A549 (cell line): Measurements from ENCODE around the gene PHC2. TPM values are rescaled to one million over a fixed set of nuclear protein-coding genes. Genes with fewer than 3 reads are reported as not detected.

Experiments used
- ATAC-seq, 2 experiments: fragments of 200-7000 bp in 1 of 2; fragments of >200 bp in 1 of 2; cut with Nextera tagmentation in 1 of 2; cut with Tn5 transposase in 1 of 2; 3 replicates each; pipeline versions ENCODE4 v1.8.0 to v1.9.1; 2018 to 2020; ENCODE audit warnings: mild to moderate bottlenecking in 1 of 2, moderate library complexity in 1 of 2
- CTCF ChIA-PET: fragments of 300-600 bp; sonication (Branson Sonifier 250); formaldehyde crosslinking; extraction: SDS; loops from one replicate; lab custom pipeline; 2021; ENCODE audit warnings: antibody characterized with exemption, inconsistent platforms; lab: Yijun Ruan, JAX
- POLR2A ChIA-PET: fragments of 350-600 bp; formaldehyde crosslinking; extraction: SDS; loops from one replicate; lab custom pipeline; 2021; ENCODE audit warnings: antibody characterized with exemption, inconsistent platforms; lab: Yijun Ruan, JAX
- DNase-seq, 2 experiments: peaks; one replicate each; pipeline versions ENCODE4 v3.0.0 to v3.0.0-alpha.2; 2011 to 2016; ENCODE audit warnings: low read depth in 1 of 2, low spot score in 1 of 2
- FAIRE-seq: peaks from 2 replicates; lab custom pipeline; 2011; peaks lifted over from hg19 to GRCh38; lab: Jason Lieb, UNC
- H3K27ac ChIP-seq, 2 experiments: fragments of >200 bp; sonication (Bioruptor Twin); formaldehyde crosslinking; 3 replicates each; pipeline ENCODE4 v1.5.1; 2016 to 2017
- H3K4me1 ChIP-seq: fragments of >200 bp; sonication (Bioruptor Twin); formaldehyde crosslinking; 3 replicates; pipeline ENCODE4 v1.6.1; 2016
- H3K4me2 ChIP-seq: fragments of >200 bp; sonication (Bioruptor Twin); formaldehyde crosslinking; 3 replicates; pipeline ENCODE4 v1.6.1; 2016
- H3K4me3 ChIP-seq: fragments of >200 bp; sonication (Bioruptor Twin); formaldehyde crosslinking; 3 replicates; pipeline ENCODE4 v1.5.1; 2016
- H3K9me3 ChIP-seq: fragments of >200 bp; sonication (Bioruptor Twin); formaldehyde crosslinking; 3 replicates; pipeline ENCODE4 v1.6.1; 2016
- CBX2 ChIP-seq: fragments of 200-600 bp; sonication (generic); IDR thresholded peaks from 2 replicates; pipeline ENCODE4 v1.6.1; 2016; ENCODE audit warnings: low read depth, mild to moderate bottlenecking, borderline replicate concordance
- EHF ChIP-seq: fragments of 250-450 bp; sonication (Bioruptor Pico); IDR thresholded peaks from 2 replicates; pipeline ENCODE4 v1.5.0; 2020; ENCODE audit warnings: mild to moderate bottlenecking
- EP300 ChIP-seq, 2 experiments: fragments of >200 bp; sonication (Bioruptor Twin); formaldehyde crosslinking; IDR thresholded peaks; 2 replicates in 1 of 2; 3 replicates in 1 of 2; pipeline ENCODE4 v1.6.1; 2016 to 2017
- FOSL2 ChIP-seq, 2 experiments: fragments of 450-650 bp in 1 of 2; fragments of >200 bp in 1 of 2; sonication (Bioruptor Twin) in 1 of 2; formaldehyde crosslinking; IDR thresholded peaks; 2 replicates each; pipeline versions ENCODE4 v1.5.0 to v1.6.1; 2016 to 2020; ENCODE audit warnings: mild to moderate bottlenecking in 1 of 2, moderate library complexity in 1 of 2
- FOXS1 ChIP-seq: fragments of 250-450 bp; sonication (Bioruptor Pico); IDR thresholded peaks from 2 replicates; pipeline ENCODE4 v1.5.0; 2020; ENCODE audit warnings: mild to moderate bottlenecking, moderate library complexity
- GATA3 ChIP-seq: IDR thresholded peaks from 2 replicates; pipeline ENCODE4 v1.6.1; 2012; ENCODE audit warnings: borderline replicate concordance
- JUNB ChIP-seq: fragments of >200 bp; sonication (Bioruptor Twin); formaldehyde crosslinking; IDR thresholded peaks from 2 replicates; pipeline ENCODE4 v1.6.1; 2016
- KDM5A ChIP-seq: fragments of 200-600 bp; sonication (generic); IDR thresholded peaks from 2 replicates; pipeline ENCODE4 v1.6.1; 2016; ENCODE audit warnings: antibody characterized with exemption, mild to moderate bottlenecking
- MAFK ChIP-seq: fragments of 450-650 bp; IDR thresholded peaks from 2 replicates; pipeline ENCODE4 v1.6.1; 2014; ENCODE audit not compliant: partially characterized antibody
- MYC ChIP-seq: IDR thresholded peaks from 2 replicates; pipeline ENCODE4 v1.6.1; 2012; ENCODE audit warnings: mild to moderate bottlenecking, inconsistent platforms, low read length, improper control_type of control experiment, borderline replicate concordance
- NPAS2 ChIP-seq: fragments of 250-450 bp; sonication (Bioruptor Pico); IDR thresholded peaks from 2 replicates; pipeline ENCODE4 v1.8.0; 2022; ENCODE audit warnings: mild to moderate bottlenecking, moderate library complexity, borderline replicate concordance
- PHF8 ChIP-seq: fragments of 200-600 bp; sonication (generic); IDR thresholded peaks from 2 replicates; pipeline ENCODE4 v1.6.1; 2016; ENCODE audit warnings: low read depth, mild to moderate bottlenecking, antibody characterized with exemption, moderate library complexity, borderline replicate concordance
- POLR2A ChIP-seq: IDR thresholded peaks from 2 replicates; pipeline ENCODE4 v1.6.1; 2012; ENCODE audit warnings: mild to moderate bottlenecking, low read length
- RARB ChIP-seq: fragments of 250-450 bp; sonication (Bioruptor Pico); IDR thresholded peaks from 2 replicates; pipeline ENCODE4 v1.8.0; 2021; ENCODE audit warnings: mild to moderate bottlenecking, moderate library complexity
- RCOR1 ChIP-seq: fragments of 150-350 bp; IDR thresholded peaks from 2 replicates; pipeline ENCODE4 v1.6.1; 2014; ENCODE audit warnings: antibody characterized with exemption, low read length, low read depth
- SMC3 ChIP-seq: fragments of >200 bp; sonication (Bioruptor Twin); formaldehyde crosslinking; IDR thresholded peaks from 3 replicates; pipeline ENCODE4 v1.6.1; 2018; ENCODE audit warnings: inconsistent platforms
- ZSCAN20 ChIP-seq: fragments of 250-450 bp; sonication (Bioruptor Pico); IDR thresholded peaks from 2 replicates; pipeline ENCODE4 v1.8.0; 2022; ENCODE audit warnings: mild to moderate bottlenecking, moderate library complexity
- WGBS: methylation state at CpG from one replicate; pipeline ENCODE4 v1.1.6; 2017; ENCODE audit errors: missing lambda C conversion rate; 5-methylcytosine and 5-hydroxymethylcytosine counted together
- polyA plus RNA-seq, 4 experiments: library from polyadenylated mRNA; depleted of rRNA in 3 of 4; stranded (reverse); fragments of >200 nt; fragmentation: RNase III in 1 of 4; extraction: RNeasy Plus Mini Kit Qiagen cat#74134 plus additional on column Dnase treatment in 1 of 4; gene quantifications; 2 replicates in 3 of 4; 3 replicates in 1 of 4; pipeline ENCODE4 v1.2.3, GENCODE V29; 2011 to 2017
- TF ChIP-seq, protein P1 (sequence below): IDR thresholded peaks from 2 replicates; pipeline ENCODE4 v1.6.1; 2012
- TF ChIP-seq, protein P2 (sequence below): fragments of 250-450 bp; sonication (Bioruptor Pico); IDR thresholded peaks from 2 replicates; pipeline ENCODE4 v1.5.0; 2020; ENCODE audit warnings: low read depth, mild to moderate bottlenecking, moderate library complexity
- TF ChIP-seq, protein P3 (sequence below): fragments of 450-650 bp; IDR thresholded peaks from 2 replicates; pipeline ENCODE4 v1.6.1; 2014; ENCODE audit warnings: antibody characterized with exemption
- TF ChIP-seq, protein P4 (sequence below): fragments of 250-450 bp; sonication (Bioruptor Pico); IDR thresholded peaks from 2 replicates; pipeline ENCODE4 v1.5.0; 2021; ENCODE audit warnings: mild to moderate bottlenecking, moderate library complexity, borderline replicate concordance
- TF ChIP-seq, protein P5 (sequence below): IDR thresholded peaks from 2 replicates; pipeline ENCODE4 v1.6.1; 2012; ENCODE audit warnings: low read depth, borderline replicate concordance
- TF ChIP-seq, protein P6 (sequence below): fragments of 150-350 bp; IDR thresholded peaks from 2 replicates; pipeline ENCODE4 v1.6.1; 2014; ENCODE audit warnings: low read depth, mild to moderate bottlenecking, low read length

The PHC2 gene
- polyA plus RNA-seq, 2 of the 4 experiments (the other 2 are of a cell fraction) = 29.9 to 33.2 TPM

DNA sequence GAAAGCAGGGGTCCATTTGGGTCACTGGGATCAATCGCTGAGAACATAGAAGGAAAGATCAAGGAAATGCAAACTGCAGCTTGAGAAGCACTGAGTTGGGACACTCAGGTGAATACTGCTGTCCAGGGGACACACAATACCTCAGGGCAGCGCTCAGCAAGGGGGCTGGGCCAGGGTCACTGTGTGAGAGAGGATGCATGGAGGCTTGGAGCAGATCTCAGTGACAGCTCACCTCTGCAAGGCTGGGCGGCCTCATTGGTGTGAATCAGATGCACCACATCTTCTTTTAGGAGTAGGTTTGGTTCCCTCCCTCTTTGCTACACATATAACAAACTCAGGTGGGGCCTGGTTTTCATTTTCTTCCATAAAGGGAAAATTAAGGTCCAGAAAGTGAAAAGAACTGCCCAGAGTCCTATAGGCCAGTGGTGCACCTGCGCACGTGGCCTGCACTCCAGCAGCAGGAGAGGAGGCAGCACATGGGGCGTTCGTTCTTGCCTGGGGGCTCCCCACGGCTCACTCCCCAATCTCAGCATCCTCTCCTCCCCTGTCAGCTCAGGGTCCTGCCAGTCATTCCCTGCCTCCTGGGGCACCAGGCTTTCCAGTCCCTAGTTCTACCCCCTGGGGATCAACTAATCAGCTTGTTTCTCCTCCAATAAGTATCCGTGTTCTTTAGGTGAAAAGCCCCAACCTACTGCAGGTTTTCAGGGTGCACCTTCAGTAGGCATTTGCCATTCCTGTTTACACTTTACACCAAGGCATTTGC, 111.5 kb downstream of the PHC2 start:
- TF ChIP-seq NPAS2 (CRISPR knock-in tag) (no peak), RCOR1 (no peak), JUNB (no peak), ZSCAN20 (CRISPR knock-in tag) (no peak), FOSL2 (IDR thresholded peaks at IDR 0.05) (no peak), FOSL2 (CRISPR knock-in tag; IDR thresholded peaks at IDR 0.05) (no peak), POLR2A (no peak), EHF (no peak), RARB (no peak), EP300 (IDR thresholded peaks at IDR 0.05) (no peak), MYC (no peak)
- TF ChIP-seq, protein P1, sequence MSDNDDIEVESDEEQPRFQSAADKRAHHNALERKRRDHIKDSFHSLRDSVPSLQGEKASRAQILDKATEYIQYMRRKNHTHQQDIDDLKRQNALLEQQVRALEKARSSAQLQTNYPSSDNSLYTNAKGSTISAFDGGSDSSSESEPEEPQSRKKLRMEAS = no peak
- TF ChIP-seq, protein P2, sequence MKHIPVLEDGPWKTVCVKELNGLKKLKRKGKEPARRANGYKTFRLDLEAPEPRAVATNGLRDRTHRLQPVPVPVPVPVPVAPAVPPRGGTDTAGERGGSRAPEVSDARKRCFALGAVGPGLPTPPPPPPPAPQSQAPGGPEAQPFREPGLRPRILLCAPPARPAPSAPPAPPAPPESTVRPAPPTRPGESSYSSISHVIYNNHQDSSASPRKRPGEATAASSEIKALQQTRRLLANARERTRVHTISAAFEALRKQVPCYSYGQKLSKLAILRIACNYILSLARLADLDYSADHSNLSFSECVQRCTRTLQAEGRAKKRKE = no peak
- Histone ChIP-seq H3K4me3 (no peak overlapping the region), H3K27ac (no peak overlapping the region), H3K4me2 (no peak overlapping the region), H3K4me1 (no peaks in the 10 kb centered on the region), H3K9me3 (no peaks in the 10 kb centered on the region)
- CTCF ChIA-PET = interaction anchor here (1.1 to 1.5 kb wide), 2 partner anchors 22 to 152 kb away, joined by 3 to 4 read pairs; no protein-coding TSS in a partner anchor
- POLR2A ChIA-PET = no interaction called here
- peak in 1 of 2 experiments; percentile 14; a peak in 2 of 6 replicates for ATAC-seq
- no peak for FAIRE-seq
- no peak for DNase-seq
- WGBS = 92% methylated on average over 7 of the region's 9 CpGs

DNA sequence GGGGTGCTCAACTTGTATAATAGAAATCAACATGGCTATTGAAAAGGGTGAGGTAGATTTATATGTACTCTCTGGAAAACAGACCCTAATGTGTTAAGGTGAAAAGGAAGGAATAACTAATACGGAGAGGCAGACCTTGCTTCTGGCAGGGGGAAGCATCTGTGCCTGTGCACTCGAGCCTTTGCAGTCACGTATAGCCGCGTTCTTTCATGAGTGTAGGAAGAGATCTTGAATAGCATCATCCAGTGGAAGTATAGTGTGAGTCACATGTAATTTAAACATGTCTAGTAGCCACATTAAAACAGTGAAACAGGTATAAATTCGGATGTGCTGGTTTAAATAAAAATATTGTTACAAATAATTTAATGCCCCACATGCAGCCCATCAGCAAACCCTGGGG, 112.9 kb downstream of the PHC2 start:
- WGBS = 62% methylated on average over 6 of the region's 6 CpGs
- no peak for DNase-seq
- POLR2A ChIA-PET = no interaction called here
- CTCF ChIA-PET = no interaction called here
- TF ChIP-seq SMC3 (no peak), GATA3 (no peak), RARB (no peak), FOXS1 (no peak), PHF8 (no peak), CBX2 (no peak), FOSL2 (IDR thresholded peaks at IDR 0.05) (no peak), FOSL2 (CRISPR knock-in tag; IDR thresholded peaks at IDR 0.05) (no peak), KDM5A (no peak), EP300 (IDR thresholded peaks at IDR 0.05) (no peak), MAFK (no peak)
- TF ChIP-seq, protein P3, sequence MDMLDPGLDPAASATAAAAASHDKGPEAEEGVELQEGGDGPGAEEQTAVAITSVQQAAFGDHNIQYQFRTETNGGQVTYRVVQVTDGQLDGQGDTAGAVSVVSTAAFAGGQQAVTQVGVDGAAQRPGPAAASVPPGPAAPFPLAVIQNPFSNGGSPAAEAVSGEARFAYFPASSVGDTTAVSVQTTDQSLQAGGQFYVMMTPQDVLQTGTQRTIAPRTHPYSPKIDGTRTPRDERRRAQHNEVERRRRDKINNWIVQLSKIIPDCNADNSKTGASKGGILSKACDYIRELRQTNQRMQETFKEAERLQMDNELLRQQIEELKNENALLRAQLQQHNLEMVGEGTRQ = no peak
- TF ChIP-seq, protein P4, sequence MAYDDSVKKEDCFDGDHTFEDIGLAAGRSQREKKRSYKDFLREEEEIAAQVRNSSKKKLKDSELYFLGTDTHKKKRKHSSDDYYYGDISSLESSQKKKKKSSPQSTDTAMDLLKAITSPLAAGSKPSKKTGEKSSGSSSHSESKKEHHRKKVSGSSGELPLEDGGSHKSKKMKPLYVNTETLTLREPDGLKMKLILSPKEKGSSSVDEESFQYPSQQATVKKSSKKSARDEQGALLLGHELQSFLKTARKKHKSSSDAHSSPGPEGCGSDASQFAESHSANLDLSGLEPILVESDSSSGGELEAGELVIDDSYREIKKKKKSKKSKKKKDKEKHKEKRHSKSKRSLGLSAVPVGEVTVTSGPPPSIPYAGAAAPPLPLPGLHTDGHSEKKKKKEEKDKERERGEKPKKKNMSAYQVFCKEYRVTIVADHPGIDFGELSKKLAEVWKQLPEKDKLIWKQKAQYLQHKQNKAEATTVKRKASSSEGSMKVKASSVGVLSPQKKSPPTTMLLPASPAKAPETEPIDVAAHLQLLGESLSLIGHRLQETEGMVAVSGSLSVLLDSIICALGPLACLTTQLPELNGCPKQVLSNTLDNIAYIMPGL (CRISPR knock-in tag) = no peak
- TF ChIP-seq, protein P5, sequence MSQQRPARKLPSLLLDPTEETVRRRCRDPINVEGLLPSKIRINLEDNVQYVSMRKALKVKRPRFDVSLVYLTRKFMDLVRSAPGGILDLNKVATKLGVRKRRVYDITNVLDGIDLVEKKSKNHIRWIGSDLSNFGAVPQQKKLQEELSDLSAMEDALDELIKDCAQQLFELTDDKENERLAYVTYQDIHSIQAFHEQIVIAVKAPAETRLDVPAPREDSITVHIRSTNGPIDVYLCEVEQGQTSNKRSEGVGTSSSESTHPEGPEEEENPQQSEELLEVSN = no peak
- TF ChIP-seq, protein P6, sequence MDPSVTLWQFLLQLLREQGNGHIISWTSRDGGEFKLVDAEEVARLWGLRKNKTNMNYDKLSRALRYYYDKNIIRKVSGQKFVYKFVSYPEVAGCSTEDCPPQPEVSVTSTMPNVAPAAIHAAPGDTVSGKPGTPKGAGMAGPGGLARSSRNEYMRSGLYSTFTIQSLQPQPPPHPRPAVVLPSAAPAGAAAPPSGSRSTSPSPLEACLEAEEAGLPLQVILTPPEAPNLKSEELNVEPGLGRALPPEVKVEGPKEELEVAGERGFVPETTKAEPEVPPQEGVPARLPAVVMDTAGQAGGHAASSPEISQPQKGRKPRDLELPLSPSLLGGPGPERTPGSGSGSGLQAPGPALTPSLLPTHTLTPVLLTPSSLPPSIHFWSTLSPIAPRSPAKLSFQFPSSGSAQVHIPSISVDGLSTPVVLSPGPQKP = no peak
- Histone ChIP-seq H3K4me2 (no peak overlapping the region), H3K4me3 (no peak overlapping the region), H3K9me3 (no peaks in the 10 kb centered on the region), H3K27ac (no peak overlapping the region), H3K4me1 (no peaks in the 10 kb centered on the region)
- ATAC-seq = no peak
- no peak for FAIRE-seq
